ENCODE results near the gene EME2. TPM values are rescaled to one million over a fixed set of nuclear protein-coding genes. Genes with fewer than 3 reads are reported as not detected.

Gene EME2
- total RNA-seq, 1 donor from 2014 or later = 14.0 TPM

GRCh38 chr16:1754204-1754603 is 18.4 kb upstream of the EME2 start:
- TF ChIP-seq, protein P1, sequence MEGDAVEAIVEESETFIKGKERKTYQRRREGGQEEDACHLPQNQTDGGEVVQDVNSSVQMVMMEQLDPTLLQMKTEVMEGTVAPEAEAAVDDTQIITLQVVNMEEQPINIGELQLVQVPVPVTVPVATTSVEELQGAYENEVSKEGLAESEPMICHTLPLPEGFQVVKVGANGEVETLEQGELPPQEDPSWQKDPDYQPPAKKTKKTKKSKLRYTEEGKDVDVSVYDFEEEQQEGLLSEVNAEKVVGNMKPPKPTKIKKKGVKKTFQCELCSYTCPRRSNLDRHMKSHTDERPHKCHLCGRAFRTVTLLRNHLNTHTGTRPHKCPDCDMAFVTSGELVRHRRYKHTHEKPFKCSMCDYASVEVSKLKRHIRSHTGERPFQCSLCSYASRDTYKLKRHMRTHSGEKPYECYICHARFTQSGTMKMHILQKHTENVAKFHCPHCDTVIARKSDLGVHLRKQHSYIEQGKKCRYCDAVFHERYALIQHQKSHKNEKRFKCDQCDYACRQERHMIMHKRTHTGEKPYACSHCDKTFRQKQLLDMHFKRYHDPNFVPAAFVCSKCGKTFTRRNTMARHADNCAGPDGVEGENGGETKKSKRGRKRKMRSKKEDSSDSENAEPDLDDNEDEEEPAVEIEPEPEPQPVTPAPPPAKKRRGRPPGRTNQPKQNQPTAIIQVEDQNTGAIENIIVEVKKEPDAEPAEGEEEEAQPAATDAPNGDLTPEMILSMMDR (conservative IDR thresholded peaks at IDR 0.05; ENCODE audit: low read depth, low read length) = no peak
- DNase-seq (ENCODE audit: low read depth) = no peak
- H3K4me3 ChIP-seq (ENCODE audit: low read depth, low read length) = no peak overlapping the region

- TF ChIP-seq, protein P1 (conservative IDR thresholded peaks at IDR 0.05; ENCODE audit: low read depth, low read length) = no peak
- no peak for DNase-seq (ENCODE audit: low read depth)
- no peak overlapping the region for H3K4me3 ChIP-seq (ENCODE audit: low read depth, low read length)
These were observed 14.7 kb upstream of the EME2 start for GRCh38 chr16:1757714-1758461.

GRCh38 chr16:1758923-1759322 is 13.7 kb upstream of the EME2 start:
- H3K4me3 ChIP-seq (ENCODE audit: low read depth, low read length) = no peak overlapping the region
- TF ChIP-seq, protein P1 (conservative IDR thresholded peaks at IDR 0.05; ENCODE audit: low read depth, low read length) = no peak
- DNase-seq (ENCODE audit: low read depth) = no peak

- TF ChIP-seq, protein P1 (conservative IDR thresholded peaks at IDR 0.05; ENCODE audit: low read depth, low read length) = no peak
- H3K4me3 ChIP-seq (ENCODE audit: low read depth, low read length) = no peak overlapping the region
- DNase-seq (ENCODE audit: low read depth) = no peak
These were observed 13.1 kb upstream of the EME2 start for GRCh38 chr16:1759511-1759910.

DNA sequence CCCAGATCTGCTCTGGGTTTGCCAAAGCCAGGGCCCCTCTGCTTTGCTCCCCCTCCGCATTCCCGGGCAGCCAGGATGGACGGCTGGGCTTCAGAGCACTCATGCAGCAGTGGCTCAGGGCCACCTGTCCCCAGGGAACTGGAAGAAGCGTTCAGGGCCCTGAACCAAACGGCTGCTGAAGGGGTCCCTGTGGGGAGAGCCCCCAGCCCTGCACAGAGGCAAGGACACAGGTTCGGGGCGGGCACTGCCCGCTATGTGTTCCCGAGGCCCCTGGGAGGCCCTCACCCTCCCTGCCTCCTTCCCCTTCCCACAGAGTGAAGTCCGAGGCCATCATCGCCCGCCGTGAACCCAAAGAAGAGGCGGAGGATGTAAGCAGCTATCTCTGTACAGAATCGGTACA is 11.7 kb upstream of the EME2 start:
- DNase-seq (ENCODE audit: low read depth) = no peak
- no peak overlapping the region for H3K4me3 ChIP-seq (ENCODE audit: low read depth, low read length)
- TF ChIP-seq, protein P1 (conservative IDR thresholded peaks at IDR 0.05; ENCODE audit: low read depth, low read length) = no peak

DNA sequence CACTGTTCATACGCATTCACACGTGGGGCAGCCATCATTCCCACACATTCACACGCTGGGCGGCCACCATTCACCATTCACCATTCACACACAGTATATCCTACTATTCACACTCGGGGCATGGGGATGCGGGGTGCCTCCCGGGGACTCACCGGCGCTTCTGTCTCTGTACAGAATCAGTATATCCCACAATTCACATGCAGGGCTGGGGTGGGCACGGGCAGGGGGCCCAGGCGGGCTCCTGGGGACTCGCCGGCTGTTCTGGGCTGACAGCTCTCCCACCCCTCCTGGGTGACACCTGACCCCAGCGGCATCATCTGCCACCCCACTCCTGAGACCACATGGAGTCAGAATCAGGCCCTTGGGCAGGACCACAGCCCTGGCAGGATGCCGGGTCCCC is 10.9 kb upstream of the EME2 start:
- DNase-seq (ENCODE audit: low read depth) = no peak
- TF ChIP-seq, protein P1 (conservative IDR thresholded peaks at IDR 0.05; ENCODE audit: low read depth, low read length) = no peak
- H3K4me3 ChIP-seq (ENCODE audit: low read depth, low read length) = no peak overlapping the region
